Measurements from ENCODE around the gene ACHE.
A peak's percentile ranks its signal among the peaks of the same experiment; 100 is the strongest.

The ACHE gene

DNA sequence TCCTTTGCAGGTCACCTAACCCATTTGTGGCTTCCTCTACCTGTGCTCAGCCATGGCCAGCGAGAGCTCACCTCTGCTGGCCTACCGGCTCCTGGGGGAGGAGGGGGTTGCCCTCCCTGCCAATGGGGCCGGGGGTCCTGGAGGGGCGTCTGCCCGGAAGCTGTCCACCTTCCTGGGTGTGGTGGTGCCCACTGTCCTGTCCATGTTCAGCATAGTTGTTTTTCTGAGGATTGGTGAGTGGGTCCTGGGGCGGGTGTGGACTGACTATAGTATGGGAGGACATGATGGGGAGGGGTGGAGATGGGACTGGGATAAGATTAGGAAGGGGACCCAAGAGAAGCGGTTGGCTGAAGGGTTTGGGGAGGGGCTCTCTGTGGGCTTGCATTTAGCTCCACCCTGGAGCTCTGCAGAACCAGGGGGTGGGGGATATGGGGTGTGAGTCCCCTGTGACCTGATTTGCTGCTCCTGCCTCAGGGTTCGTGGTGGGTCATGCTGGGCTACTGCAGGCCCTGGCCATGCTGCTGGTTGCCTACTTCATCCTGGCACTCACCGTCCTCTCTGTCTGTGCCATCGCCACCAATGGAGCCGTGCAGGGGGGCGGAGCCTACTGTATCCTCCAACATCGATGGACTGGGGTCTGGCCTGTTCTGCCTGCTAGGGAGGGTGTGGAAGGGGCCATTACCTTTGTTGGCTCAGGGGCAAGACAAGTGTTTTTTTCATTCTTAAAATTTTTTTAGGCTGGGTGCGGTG, 41.4 kb downstream of the ACHE start:
- DNase-seq (ENCODE audit: extremely low read depth, low read depth) = no peak
- TF ChIP-seq, protein P1, sequence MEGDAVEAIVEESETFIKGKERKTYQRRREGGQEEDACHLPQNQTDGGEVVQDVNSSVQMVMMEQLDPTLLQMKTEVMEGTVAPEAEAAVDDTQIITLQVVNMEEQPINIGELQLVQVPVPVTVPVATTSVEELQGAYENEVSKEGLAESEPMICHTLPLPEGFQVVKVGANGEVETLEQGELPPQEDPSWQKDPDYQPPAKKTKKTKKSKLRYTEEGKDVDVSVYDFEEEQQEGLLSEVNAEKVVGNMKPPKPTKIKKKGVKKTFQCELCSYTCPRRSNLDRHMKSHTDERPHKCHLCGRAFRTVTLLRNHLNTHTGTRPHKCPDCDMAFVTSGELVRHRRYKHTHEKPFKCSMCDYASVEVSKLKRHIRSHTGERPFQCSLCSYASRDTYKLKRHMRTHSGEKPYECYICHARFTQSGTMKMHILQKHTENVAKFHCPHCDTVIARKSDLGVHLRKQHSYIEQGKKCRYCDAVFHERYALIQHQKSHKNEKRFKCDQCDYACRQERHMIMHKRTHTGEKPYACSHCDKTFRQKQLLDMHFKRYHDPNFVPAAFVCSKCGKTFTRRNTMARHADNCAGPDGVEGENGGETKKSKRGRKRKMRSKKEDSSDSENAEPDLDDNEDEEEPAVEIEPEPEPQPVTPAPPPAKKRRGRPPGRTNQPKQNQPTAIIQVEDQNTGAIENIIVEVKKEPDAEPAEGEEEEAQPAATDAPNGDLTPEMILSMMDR (IDR thresholded peaks at IDR 0.05; ENCODE audit: low read depth, low read length) = no peak

DNA sequence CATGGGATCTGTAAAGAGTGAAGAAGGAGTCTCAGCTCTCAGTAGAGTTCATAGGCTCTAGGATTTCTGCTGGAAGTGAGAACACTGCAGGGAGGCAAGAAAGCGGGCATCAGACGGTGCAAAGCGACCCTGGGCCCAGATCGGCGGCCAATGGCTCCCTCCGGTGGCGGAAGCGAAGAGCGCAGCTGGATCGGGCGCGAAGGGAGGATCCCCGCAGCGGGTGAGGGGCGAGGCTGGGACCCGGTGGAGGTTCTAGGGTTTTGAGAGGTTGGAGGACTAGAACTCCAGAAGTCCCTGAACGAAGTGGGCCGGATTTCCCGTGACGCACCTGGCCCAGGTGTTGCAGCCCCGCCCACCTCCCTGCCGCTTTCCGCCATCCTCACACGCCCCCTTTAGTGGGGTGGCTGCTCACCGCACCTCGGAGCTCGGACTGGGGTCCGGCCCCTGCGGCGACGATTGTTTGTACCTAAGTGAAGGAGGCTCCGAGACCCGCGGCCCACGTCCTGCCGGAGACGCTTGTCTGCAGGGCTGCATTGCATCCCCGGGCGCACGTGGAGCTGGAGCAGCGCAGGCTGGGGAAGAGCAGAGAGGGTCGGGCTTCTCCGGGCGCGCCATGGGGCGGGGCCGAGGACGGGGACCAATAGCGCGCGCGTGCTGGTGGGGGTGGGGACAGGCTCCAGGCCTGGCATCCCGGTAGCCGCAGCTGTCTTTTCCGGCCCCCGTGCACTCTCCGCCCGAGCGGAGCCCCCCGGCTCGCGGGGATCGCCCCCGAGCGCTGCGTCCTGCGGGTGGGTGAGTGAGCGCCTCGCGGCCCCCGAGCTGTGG, 43.4 kb downstream of the ACHE start, which contains the start of gene SLC12A9:
Gene SLC12A9, plus strand, starts transcription at position 666 of the 825 bp plus-strand sequence. CDS start 1,485 bp downstream, outside the sequence.
- TF ChIP-seq, protein P1 (IDR thresholded peaks at IDR 0.05; ENCODE audit: low read depth, low read length) = peak; percentile 91
- DNase-seq (ENCODE audit: extremely low read depth, low read depth) = peak; percentile 64

DNA sequence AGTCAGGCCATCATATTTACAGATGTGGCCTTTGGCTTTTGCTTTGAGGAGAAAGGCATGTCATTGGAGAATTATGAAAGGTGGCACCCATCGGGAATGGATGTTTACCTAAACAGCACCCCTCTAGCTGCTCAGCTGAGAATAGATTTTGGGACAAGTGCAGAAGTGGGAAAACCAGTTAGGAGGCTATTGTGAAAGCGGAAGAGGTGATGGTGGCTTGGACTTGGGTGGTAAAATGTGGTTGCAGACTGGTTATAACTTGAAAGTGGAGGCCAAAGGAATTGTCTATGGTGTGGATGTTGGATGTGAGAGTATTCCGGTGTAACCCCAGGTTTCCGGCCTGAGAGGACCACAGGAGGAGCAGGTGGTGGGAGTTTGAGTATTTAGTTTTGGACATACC, 48.3 kb downstream of the ACHE start:
- TF ChIP-seq, protein P1 (IDR thresholded peaks at IDR 0.05; ENCODE audit: low read depth, low read length) = no peak
- DNase-seq (ENCODE audit: extremely low read depth, low read depth) = no peak

DNA sequence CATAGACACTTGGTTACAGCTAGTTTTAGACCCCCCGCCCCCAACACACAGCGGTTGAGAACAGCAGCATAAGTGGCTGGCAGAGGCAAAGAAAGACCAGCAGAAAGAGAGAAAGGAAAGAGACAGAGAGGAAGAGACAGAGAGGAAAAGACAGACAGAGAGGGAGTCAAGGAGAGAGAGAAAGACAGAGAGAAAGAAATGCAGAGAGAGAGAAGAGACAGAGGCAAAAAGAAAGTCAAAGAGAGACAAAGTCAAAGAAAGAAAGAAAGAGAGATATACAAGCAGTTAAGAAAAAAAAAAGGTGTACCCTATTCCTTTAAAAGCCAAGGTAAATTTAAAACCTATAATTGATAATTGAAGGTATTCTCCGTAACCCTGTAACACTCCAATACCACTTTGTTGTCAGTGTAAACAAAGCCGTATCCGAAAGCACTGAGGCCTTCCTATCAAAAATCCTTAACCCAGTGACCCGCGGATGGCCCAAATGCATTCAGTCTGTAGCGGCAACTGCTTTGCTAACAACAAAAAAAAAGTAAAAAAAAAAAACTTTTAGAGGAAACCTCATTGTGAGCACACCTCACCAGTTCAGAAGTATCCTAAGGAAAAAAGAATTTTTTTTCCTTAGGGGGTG, 55.1 kb downstream of the ACHE start:
- TF ChIP-seq, protein P1 (IDR thresholded peaks at IDR 0.05; ENCODE audit: low read depth, low read length) = no peak
- no peak for DNase-seq (ENCODE audit: extremely low read depth, low read depth)

Measured in AG09319 (cell line).